ENCODE results near the gene MRPL39. TPM values are rescaled to one million over a fixed set of nuclear protein-coding genes. Genes with fewer than 3 reads are reported as not detected.

MRPL39 gene
- total RNA-seq, 1 donor from 2014 or later: 49.9 TPM

- peaks cover 28% of the 10 kb centered on the region for H3K36me3 ChIP-seq
- no peak for TF ChIP-seq CTCF (IDR thresholded peaks at IDR 0.05; ENCODE audit: borderline replicate concordance)
- intact Hi-C loops (cut with micrococcal nuclease): no loop called here
- H3K27ac ChIP-seq (replicated peaks): no peak overlapping the region
- H3K4me1 ChIP-seq: peaks cover under 1% of the 10 kb centered on the region
- no peak overlapping the region for H3K4me3 ChIP-seq
- DNase-seq: no peak
- H3K27me3 ChIP-seq (ENCODE audit: low read depth): no peaks in the 10 kb centered on the region
- no peaks in the 10 kb centered on the region for H3K9me3 ChIP-seq (replicated peaks)
Measured at GRCh38 chr21:25567472-25567871, 39.8 kb downstream of the MRPL39 start.

- Histone ChIP-seq H3K27me3 (ENCODE audit: low read depth) (no peaks in the 10 kb centered on the region), H3K36me3 (peaks cover 28% of the 10 kb centered on the region), H3K4me3 (no peak overlapping the region), H3K4me1 (peaks cover 6% of the 10 kb centered on the region), H3K27ac (replicated peaks) (no peak overlapping the region), H3K9me3 (replicated peaks) (no peaks in the 10 kb centered on the region)
- intact Hi-C loops (cut with micrococcal nuclease): no loop called here
- no peak for DNase-seq
- no peak for TF ChIP-seq CTCF (IDR thresholded peaks at IDR 0.05; ENCODE audit: borderline replicate concordance)
Measured at GRCh38 chr21:25566645-25567044, 40.6 kb downstream of the MRPL39 start.

DNA sequence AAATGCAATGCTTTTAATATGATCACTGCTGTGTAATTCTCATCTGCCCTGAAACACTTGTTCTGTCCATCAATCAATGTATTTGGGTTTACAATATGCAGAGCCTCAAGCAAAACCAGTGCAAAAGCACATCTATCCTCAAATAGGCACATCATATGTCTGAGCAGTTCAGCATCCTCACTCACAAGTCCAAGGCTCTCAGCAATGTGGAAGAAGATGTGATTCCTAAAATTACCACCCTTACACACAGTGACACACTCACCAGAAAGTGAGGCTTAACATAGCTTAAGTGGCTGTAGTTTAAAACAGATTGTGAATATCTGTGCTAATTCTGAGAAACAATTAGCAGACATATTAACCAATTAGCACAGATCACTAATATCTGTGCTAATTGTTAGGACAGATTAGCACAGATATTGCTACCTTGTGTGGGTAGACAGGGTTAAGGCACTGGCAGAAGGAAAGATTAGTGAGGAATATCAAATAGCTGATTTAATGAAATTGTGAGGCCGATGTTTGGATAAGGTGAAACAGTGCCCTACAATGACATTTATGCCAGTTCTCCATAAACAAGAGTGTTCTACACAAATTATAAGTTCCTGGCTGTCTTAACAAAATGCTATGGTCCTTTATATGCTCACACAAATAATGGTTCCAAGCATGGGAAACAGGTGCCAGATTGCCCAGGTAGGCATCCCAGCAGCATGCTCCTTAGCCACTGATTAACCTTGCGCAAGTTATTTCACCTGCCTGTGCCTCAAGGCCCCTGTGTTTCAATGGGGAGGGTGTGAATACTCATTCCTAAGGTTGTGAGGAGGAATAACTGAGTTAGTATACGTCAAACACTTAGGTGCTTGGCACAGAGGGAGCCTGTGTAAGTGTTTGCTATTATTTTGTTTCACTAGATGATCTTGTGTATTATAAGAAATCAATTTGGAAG is 41.7 kb downstream of the MRPL39 start:
- intact Hi-C loops (cut with micrococcal nuclease): no loop called here
- Histone ChIP-seq H3K27me3 (ENCODE audit: low read depth) (no peaks in the 10 kb centered on the region), H3K4me1 (peaks cover 6% of the 10 kb centered on the region), H3K4me3 (no peak overlapping the region), H3K9me3 (replicated peaks) (no peaks in the 10 kb centered on the region), H3K36me3 (peaks cover 28% of the 10 kb centered on the region), H3K27ac (replicated peaks) (no peak overlapping the region)
- no peak for DNase-seq
- TF ChIP-seq CTCF (IDR thresholded peaks at IDR 0.05; ENCODE audit: borderline replicate concordance): no peak

DNA sequence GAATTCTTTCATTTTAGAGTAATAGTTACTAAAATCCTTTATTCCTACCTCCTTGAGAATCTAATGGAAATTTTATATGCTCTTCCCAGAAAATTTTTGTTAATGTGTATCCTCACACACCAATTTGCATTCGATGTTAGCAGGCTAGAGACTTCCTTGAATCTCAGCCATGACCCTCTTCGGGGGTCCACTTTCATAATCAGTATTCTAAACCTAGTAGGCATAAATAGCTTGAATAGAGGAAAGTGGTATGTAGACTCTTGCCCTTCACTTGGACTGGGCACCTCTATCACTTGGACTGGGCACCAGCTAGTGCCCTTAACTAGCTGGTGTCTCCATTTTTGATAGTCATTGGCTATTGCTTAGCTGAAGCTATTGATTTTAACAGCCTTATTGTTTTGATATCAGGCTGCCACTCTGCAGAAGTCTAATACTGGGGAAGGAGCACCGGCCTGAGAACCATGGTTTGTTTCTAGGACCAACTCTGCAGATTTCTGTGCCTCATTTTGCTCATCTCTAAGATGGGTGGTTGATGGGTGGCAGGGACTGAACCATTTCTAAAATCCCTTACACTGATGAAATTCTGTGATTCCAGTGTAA is 42.8 kb downstream of the MRPL39 start:
- Histone ChIP-seq H3K27me3 (ENCODE audit: low read depth) (no peaks in the 10 kb centered on the region), H3K27ac (replicated peaks) (no peak overlapping the region), H3K4me1 (peaks cover 6% of the 10 kb centered on the region), H3K4me3 (no peak overlapping the region), H3K9me3 (replicated peaks) (no peaks in the 10 kb centered on the region), H3K36me3 (peaks cover 28% of the 10 kb centered on the region)
- TF ChIP-seq CTCF (IDR thresholded peaks at IDR 0.05; ENCODE audit: borderline replicate concordance): no peak
- DNase-seq: no peak
- intact Hi-C loops (cut with micrococcal nuclease): no loop called here

DNA sequence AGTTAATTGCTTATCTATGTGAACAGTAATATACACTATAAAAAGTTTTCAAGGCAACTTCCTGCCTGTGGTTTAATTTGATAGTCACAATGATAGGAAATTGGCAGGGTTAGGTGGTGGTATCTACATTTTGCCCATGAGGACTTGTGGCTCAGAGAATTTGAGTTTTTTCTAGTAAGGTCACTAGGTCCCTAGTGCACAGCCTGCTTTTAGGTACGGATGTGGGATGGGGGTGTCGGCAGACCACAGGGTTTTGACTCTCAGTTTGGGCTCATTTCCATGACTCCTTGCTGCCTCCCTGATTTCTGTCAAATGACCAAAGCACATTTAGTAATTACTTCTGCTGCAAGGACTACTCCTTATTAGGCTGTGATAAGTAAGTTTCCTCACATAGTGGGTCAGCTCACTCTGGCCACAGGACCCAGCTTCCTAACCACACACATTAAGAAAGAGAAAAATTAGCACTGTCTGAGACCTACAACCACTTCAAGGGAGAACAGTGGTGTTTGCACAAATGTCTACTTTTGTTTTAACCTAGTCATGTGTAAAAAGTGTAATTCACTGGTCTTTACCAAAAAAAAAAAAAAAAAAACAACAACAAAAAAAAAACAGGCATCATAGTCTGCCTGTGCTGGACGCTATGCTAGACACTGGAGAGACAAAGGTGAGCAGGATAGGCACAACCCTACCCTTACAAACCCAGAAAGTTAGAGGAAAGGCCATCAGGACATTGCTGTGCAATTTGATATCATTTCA is 43.7 kb downstream of the MRPL39 start:
- Histone ChIP-seq H3K36me3 (peaks cover 28% of the 10 kb centered on the region), H3K4me3 (no peak overlapping the region), H3K9me3 (replicated peaks) (no peaks in the 10 kb centered on the region), H3K27me3 (ENCODE audit: low read depth) (no peaks in the 10 kb centered on the region), H3K27ac (replicated peaks) (no peak overlapping the region), H3K4me1 (peaks cover 6% of the 10 kb centered on the region)
- intact Hi-C loops (cut with micrococcal nuclease): no loop called here
- no peak for TF ChIP-seq CTCF (IDR thresholded peaks at IDR 0.05; ENCODE audit: borderline replicate concordance)
- no peak for DNase-seq

Measured in left ventricle myocardium inferior (tissue), 1 donor.